ENCODE measurements around the gene PITPNB. TPM values are rescaled to one million over a fixed set of nuclear protein-coding genes. Genes with fewer than 3 reads are reported as not detected.
A peak's percentile ranks its signal among the peaks of the same experiment; 100 is the strongest.

The PITPNB gene
- total RNA-seq, 1 experiment from 2014 or later, result 70.7 TPM

DNA sequence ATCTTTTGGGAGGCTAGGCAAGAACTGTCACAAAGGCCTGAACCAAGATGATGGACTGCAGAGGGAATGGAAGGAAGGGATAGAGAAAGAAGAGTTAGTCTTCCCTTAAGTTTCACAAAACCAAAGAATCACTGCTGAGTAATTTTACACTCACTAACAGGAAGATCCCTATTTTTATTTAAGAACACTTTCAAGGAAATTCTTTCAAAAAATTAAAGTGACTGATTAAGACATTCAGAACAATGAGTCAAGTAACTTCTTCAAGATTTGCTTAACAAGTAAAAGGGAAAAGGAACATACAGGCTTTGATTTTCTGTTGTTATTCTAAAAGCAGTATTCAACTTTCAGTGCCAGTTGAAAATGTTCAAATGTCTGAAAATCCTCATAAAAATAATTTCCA is 3.1 kb downstream of the PITPNB start (continued):
- TF ChIP-seq, protein P1, sequence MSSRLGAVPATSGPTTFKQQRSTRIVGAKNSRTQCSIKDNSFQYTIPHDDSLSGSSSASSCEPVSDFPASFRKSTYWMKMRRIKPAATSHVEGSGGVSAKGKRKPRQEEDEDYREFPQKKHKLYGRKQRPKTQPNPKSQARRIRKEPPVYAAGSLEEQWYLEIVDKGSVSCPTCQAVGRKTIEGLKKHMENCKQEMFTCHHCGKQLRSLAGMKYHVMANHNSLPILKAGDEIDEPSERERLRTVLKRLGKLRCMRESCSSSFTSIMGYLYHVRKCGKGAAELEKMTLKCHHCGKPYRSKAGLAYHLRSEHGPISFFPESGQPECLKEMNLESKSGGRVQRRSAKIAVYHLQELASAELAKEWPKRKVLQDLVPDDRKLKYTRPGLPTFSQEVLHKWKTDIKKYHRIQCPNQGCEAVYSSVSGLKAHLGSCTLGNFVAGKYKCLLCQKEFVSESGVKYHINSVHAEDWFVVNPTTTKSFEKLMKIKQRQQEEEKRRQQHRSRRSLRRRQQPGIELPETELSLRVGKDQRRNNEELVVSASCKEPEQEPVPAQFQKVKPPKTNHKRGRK (CRISPR knock-in tag; IDR thresholded peaks at IDR 0.05; ENCODE audit: borderline replicate concordance), result no peak

DNA sequence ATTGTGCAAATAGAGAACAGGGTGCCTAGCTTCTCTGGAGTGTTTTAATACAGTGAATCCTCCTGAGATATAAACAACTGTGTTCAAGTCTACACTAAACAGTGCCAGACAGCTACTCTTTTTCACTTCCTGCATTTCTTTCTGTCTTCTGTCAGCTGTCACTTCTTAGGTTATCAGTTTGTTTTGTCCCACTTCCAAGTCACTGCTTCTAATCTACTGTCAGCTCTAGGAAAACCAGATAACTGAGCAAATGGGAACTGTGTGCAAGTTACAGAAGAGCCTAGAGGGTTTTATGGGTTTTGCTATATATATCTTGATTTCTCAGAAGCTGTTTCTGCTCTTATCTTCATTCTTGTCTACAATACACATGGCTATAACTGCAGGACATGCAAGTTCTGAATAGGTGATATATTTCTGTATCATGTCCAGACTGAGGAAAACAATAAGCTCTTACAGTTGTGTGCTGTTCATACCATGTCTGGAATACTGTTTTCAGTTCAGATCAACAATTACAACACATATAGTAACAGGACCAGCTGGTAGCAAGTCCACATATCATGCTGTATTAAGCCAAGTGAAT is 5.8 kb downstream of the PITPNB start:
- Mint-ChIP-seq H3K4me3 (no peak overlapping the region), H3K9me3 (no peaks in the 10 kb centered on the region), H3K4me1 (peaks cover 27% of the 10 kb centered on the region), H3K27me3 (ENCODE audit: low read depth) (no peaks in the 10 kb centered on the region), H3K27ac (peak overlapping the region; percentile 46; the same call in 1 of the 2 replicates), H3K36me3 (peaks cover 23% of the 10 kb centered on the region)
- ATAC-seq (no peak), DNase-seq (ENCODE audit: low spot score) (no peak)
- CTCF ChIA-PET, result interaction anchor here (0.6 to 1.4 kb wide), 6 partner anchors 11 to 1291 kb away, joined by 3 to 5 read pairs (median 4); no protein-coding TSS in a partner anchor
- POLR2A ChIA-PET, result interaction anchor here (0.7 kb wide), 1 partner anchor 1112 kb away, joined by 4 read pairs; no protein-coding TSS in a partner anchor
- TF ChIP-seq, protein P2, sequence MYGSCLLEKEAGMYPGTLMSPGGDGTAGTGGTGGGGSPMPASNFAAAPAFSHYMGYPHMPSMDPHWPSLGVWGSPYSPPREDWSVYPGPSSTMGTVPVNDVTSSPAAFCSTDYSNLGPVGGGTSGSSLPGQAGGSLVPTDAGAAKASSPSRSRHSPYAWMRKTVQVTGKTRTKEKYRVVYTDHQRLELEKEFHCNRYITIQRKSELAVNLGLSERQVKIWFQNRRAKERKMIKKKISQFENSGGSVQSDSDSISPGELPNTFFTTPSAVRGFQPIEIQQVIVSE (CRISPR knock-in tag; IDR thresholded peaks at IDR 0.05; ENCODE audit: borderline replicate concordance), result peak; percentile 55; the same call in 1 of the 2 replicates
- TF ChIP-seq ZNF138 (CRISPR knock-in tag; conservative IDR thresholded peaks at IDR 0.05) (no peak), RORB (CRISPR knock-in tag; IDR thresholded peaks at IDR 0.05) (peak; percentile 4; the same call in 1 of the 2 replicates)

DNA sequence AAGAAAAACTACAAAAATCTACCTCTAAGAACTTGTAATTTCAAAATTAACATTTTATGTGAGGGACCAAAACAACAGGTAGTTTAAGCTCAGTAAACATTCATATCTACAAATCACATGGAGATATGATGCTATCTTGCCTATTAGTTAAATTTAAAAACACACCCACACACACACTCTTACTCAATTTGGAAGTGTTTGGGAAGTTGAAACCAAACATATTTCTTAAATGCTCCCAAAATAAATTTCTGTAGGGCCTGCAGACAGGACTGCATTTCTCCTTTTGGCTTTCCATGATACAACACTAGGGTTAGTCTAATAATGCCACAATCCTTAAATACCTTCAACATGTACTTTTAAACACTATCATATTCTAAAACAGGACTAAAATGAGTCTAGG is 7.0 kb downstream of the PITPNB start:
- ChIA-PET POLR2A (no interaction called here), CTCF (no interaction called here)
- no peak overlapping the region for H3K27ac Mint-ChIP-seq
- no peaks in the 10 kb centered on the region for H3K27me3 Mint-ChIP-seq (ENCODE audit: low read depth)
- H3K9me3 Mint-ChIP-seq, result no peaks in the 10 kb centered on the region
- H3K36me3 Mint-ChIP-seq, result peaks cover 27% of the 10 kb centered on the region
- ATAC-seq (no peak), DNase-seq (ENCODE audit: low spot score) (no peak)
- no peak for TF ChIP-seq TEAD4 (CRISPR knock-in tag; IDR thresholded peaks at IDR 0.05)
- no peak for TF ChIP-seq CREM (CRISPR knock-in tag; IDR thresholded peaks at IDR 0.05)
- no peak for TF ChIP-seq KAT7 (CRISPR knock-in tag; IDR thresholded peaks at IDR 0.05; ENCODE audit: borderline replicate concordance)
- TF ChIP-seq, protein P3, sequence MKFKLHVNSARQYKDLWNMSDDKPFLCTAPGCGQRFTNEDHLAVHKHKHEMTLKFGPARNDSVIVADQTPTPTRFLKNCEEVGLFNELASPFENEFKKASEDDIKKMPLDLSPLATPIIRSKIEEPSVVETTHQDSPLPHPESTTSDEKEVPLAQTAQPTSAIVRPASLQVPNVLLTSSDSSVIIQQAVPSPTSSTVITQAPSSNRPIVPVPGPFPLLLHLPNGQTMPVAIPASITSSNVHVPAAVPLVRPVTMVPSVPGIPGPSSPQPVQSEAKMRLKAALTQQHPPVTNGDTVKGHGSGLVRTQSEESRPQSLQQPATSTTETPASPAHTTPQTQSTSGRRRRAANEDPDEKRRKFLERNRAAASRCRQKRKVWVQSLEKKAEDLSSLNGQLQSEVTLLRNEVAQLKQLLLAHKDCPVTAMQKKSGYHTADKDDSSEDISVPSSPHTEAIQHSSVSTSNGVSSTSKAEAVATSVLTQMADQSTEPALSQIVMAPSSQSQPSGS (CRISPR knock-in tag; IDR thresholded peaks at IDR 0.05; ENCODE audit: borderline replicate concordance, low read depth), result no peak
- no peak for TF ChIP-seq PRRX2 (CRISPR knock-in tag; IDR thresholded peaks at IDR 0.05)
- TF ChIP-seq, protein P4, sequence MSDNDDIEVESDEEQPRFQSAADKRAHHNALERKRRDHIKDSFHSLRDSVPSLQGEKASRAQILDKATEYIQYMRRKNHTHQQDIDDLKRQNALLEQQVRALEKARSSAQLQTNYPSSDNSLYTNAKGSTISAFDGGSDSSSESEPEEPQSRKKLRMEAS (CRISPR knock-in tag; IDR thresholded peaks at IDR 0.05), result no peak
- no peak for TF ChIP-seq JUN (CRISPR knock-in tag; IDR thresholded peaks at IDR 0.05)
- TF ChIP-seq GTF2I (CRISPR knock-in tag; conservative IDR thresholded peaks at IDR 0.05), result no peak
- no peak for TF ChIP-seq SOX15 (CRISPR knock-in tag; IDR thresholded peaks at IDR 0.05)
- TF ChIP-seq, protein P5, sequence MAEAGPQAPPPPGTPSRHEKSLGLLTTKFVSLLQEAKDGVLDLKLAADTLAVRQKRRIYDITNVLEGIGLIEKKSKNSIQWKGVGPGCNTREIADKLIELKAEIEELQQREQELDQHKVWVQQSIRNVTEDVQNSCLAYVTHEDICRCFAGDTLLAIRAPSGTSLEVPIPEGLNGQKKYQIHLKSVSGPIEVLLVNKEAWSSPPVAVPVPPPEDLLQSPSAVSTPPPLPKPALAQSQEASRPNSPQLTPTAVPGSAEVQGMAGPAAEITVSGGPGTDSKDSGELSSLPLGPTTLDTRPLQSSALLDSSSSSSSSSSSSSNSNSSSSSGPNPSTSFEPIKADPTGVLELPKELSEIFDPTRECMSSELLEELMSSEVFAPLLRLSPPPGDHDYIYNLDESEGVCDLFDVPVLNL (CRISPR knock-in tag; IDR thresholded peaks at IDR 0.05; ENCODE audit: borderline replicate concordance, low read depth), result no peak
- TF ChIP-seq MXD4 (CRISPR knock-in tag; IDR thresholded peaks at IDR 0.05; ENCODE audit: borderline replicate concordance), result no peak
- no peak for TF ChIP-seq CBFB (CRISPR knock-in tag; IDR thresholded peaks at IDR 0.05; ENCODE audit: low read depth)
- TF ChIP-seq, protein P6, sequence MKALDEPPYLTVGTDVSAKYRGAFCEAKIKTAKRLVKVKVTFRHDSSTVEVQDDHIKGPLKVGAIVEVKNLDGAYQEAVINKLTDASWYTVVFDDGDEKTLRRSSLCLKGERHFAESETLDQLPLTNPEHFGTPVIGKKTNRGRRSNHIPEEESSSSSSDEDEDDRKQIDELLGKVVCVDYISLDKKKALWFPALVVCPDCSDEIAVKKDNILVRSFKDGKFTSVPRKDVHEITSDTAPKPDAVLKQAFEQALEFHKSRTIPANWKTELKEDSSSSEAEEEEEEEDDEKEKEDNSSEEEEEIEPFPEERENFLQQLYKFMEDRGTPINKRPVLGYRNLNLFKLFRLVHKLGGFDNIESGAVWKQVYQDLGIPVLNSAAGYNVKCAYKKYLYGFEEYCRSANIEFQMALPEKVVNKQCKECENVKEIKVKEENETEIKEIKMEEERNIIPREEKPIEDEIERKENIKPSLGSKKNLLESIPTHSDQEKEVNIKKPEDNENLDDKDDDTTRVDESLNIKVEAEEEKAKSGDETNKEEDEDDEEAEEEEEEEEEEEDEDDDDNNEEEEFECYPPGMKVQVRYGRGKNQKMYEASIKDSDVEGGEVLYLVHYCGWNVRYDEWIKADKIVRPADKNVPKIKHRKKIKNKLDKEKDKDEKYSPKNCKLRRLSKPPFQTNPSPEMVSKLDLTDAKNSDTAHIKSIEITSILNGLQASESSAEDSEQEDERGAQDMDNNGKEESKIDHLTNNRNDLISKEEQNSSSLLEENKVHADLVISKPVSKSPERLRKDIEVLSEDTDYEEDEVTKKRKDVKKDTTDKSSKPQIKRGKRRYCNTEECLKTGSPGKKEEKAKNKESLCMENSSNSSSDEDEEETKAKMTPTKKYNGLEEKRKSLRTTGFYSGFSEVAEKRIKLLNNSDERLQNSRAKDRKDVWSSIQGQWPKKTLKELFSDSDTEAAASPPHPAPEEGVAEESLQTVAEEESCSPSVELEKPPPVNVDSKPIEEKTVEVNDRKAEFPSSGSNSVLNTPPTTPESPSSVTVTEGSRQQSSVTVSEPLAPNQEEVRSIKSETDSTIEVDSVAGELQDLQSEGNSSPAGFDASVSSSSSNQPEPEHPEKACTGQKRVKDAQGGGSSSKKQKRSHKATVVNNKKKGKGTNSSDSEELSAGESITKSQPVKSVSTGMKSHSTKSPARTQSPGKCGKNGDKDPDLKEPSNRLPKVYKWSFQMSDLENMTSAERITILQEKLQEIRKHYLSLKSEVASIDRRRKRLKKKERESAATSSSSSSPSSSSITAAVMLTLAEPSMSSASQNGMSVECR (CRISPR knock-in tag; IDR thresholded peaks at IDR 0.05; ENCODE audit: borderline replicate concordance), result no peak
- TF ChIP-seq NFE2L1 (CRISPR knock-in tag; IDR thresholded peaks at IDR 0.05), result no peak
- H3K4me3 Mint-ChIP-seq, result no peak overlapping the region
- peaks cover 15% of the 10 kb centered on the region for H3K4me1 Mint-ChIP-seq

Measured in WTC11 (cell line).